ENCODE measurements around the gene RPS19. TPM values are rescaled to one million over a fixed set of nuclear protein-coding genes. Genes with fewer than 3 reads are reported as not detected.

Gene RPS19
- 2,273 and 2,973 TPM in 2 replicates for total RNA-seq

GRCh38 chr19:41859618-41860418 lies at the start of gene RPS19:
TSS of gene RPS19 (plus strand) at chr19:41860255. CDS start at chr19:41860775, 520 bp downstream.

GRCh38 chr19:41844601-41845000 lies 15.5 kb upstream of the RPS19 start, which contains the start of gene LYPD4:
TSS of gene LYPD4 (minus strand) at chr19:41844683. CDS start at chr19:41839285, 5,398 bp downstream.

GRCh38 chr19:41845001-41845050 lies 15.2 kb upstream of the RPS19 start, which contains the start of gene DMRTC2:
TSS of gene DMRTC2 (plus strand) at chr19:41845042. CDS start at chr19:41847429, 2,387 bp downstream.

GRCh38 chr19:41876847-41877832 lies 17.1 kb downstream of the RPS19 start, which contains the start of gene CD79A:
TSS of gene CD79A (plus strand) at chr19:41877279. CDS start at chr19:41877305, 26 bp downstream.

GRCh38 chr19:41882568-41883462 lies 22.8 kb downstream of the RPS19 start, which contains the start of gene ARHGEF1:
TSS of gene ARHGEF1 (plus strand) at chr19:41883184. CDS start at chr19:41888083, 4,899 bp downstream.

Other genes starting within 250 kb of the RPS19 start
- not detected in 2 replicates for gene CEACAM4, start 233.2 kb upstream of the RPS19 start, total RNA-seq
- not detected in 2 replicates for gene CEACAM7, start 172.0 kb upstream of the RPS19 start, total RNA-seq
- not detected in 2 replicates for gene CEACAM5, start 151.6 kb upstream of the RPS19 start, total RNA-seq
- not detected in 2 replicates for gene CEACAM6, start 104.7 kb upstream of the RPS19 start, total RNA-seq
- gene CEACAM3, start 63.7 kb upstream of the RPS19 start, total RNA-seq = not detected in 2 replicates
- gene LYPD4, start 15.6 kb upstream of the RPS19 start, total RNA-seq = not detected in 2 replicates
- gene DMRTC2, start 15.2 kb upstream of the RPS19 start, total RNA-seq = not detected in 2 replicates
- 0.35 TPM in 1 of 2 replicates, not detected in the other for gene CD79A, start 17.0 kb downstream of the RPS19 start, total RNA-seq
- 38.1 and 53.3 TPM in 2 replicates for gene ARHGEF1, start 22.9 kb downstream of the RPS19 start, total RNA-seq
- gene ERFL, start 68.2 kb downstream of the RPS19 start, total RNA-seq = 0.23 and 0.77 TPM in 2 replicates
- gene RABAC1, start 99.1 kb downstream of the RPS19 start, total RNA-seq = 305 and 454 TPM in 2 replicates
- gene ATP1A3, start 134.0 kb downstream of the RPS19 start, total RNA-seq = 0.34 TPM in 1 of 2 replicates, not detected in the other
- 0.77 TPM in 1 of 2 replicates, not detected in the other for gene GRIK5, start 210.0 kb downstream of the RPS19 start, total RNA-seq
- gene ZNF574, start 215.9 kb downstream of the RPS19 start, total RNA-seq = 12.5 and 20.0 TPM in 2 replicates